ENCODE results near the gene PRDX5. TPM values are rescaled to one million over a fixed set of nuclear protein-coding genes. Genes with fewer than 3 reads are reported as not detected.
A peak's percentile ranks its signal among the peaks of the same experiment; 100 is the strongest.

The PRDX5 gene
- total RNA-seq, 1 donor from 2014 or later, result 229 TPM

DNA sequence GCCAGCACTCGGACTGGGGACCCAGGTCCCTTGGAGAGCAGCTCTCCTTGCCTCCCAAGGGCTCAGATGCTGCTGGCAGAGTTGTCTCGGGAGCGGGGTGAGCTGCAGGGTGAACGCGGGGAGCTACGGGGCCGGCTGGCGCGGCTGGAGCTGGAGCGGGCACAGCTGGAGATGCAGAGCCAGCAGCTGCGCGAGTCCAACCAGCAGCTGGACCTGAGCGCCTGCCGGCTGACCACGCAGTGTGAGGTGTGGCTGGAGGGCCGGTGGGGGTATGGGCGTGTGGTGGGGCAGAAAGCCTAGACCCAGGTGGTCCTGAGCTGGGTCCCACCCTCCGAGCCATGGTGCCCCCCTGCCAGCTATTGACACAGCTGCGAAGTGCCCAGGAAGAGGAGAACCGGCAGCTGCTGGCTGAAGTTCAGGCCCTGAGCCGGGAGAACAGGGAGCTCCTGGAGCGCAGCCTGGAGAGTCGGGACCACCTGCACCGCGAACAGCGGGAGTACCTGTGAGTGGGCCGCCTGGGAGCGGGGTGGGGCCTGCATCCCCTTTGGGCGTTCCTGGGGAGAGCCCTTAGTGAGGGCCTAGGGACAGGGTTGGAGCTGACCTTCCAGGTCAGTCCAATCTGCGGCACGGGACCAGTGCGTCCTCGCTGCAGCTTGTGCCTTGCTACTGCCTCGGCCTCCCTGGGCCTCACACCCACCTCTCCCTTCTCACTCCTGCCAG is 35.2 kb downstream of the PRDX5 start:
- DNase-seq (ENCODE audit: extremely low spot score in 2 of 2), result no peak
- no peak for TF ChIP-seq POLR2A (IDR thresholded peaks at IDR 0.05)
- TF ChIP-seq POLR2AphosphoS5 (IDR thresholded peaks at IDR 0.05; ENCODE audit: insufficient read depth in 1 of 2, low read depth in 1 of 2), result no peak
- TF ChIP-seq, protein P1, sequence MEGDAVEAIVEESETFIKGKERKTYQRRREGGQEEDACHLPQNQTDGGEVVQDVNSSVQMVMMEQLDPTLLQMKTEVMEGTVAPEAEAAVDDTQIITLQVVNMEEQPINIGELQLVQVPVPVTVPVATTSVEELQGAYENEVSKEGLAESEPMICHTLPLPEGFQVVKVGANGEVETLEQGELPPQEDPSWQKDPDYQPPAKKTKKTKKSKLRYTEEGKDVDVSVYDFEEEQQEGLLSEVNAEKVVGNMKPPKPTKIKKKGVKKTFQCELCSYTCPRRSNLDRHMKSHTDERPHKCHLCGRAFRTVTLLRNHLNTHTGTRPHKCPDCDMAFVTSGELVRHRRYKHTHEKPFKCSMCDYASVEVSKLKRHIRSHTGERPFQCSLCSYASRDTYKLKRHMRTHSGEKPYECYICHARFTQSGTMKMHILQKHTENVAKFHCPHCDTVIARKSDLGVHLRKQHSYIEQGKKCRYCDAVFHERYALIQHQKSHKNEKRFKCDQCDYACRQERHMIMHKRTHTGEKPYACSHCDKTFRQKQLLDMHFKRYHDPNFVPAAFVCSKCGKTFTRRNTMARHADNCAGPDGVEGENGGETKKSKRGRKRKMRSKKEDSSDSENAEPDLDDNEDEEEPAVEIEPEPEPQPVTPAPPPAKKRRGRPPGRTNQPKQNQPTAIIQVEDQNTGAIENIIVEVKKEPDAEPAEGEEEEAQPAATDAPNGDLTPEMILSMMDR (IDR thresholded peaks at IDR 0.05), result no peak
- H3K4me3 ChIP-seq, result no peak overlapping the region
- intact Hi-C loops (cut with DNase I), result loop anchor here (5.0 kb wide), 1 partner anchor 36 kb away; the partner anchor contains the start of genes PRDX5 and TRMT112
- no peaks in the 10 kb centered on the region for H3K9me3 ChIP-seq
- no peaks in the 10 kb centered on the region for H3K27me3 ChIP-seq
- H3K4me1 ChIP-seq, result peaks cover 29% of the 10 kb centered on the region
- no peaks in the 10 kb centered on the region for H3K36me3 ChIP-seq
- H3K27ac ChIP-seq, result no peak overlapping the region

DNA sequence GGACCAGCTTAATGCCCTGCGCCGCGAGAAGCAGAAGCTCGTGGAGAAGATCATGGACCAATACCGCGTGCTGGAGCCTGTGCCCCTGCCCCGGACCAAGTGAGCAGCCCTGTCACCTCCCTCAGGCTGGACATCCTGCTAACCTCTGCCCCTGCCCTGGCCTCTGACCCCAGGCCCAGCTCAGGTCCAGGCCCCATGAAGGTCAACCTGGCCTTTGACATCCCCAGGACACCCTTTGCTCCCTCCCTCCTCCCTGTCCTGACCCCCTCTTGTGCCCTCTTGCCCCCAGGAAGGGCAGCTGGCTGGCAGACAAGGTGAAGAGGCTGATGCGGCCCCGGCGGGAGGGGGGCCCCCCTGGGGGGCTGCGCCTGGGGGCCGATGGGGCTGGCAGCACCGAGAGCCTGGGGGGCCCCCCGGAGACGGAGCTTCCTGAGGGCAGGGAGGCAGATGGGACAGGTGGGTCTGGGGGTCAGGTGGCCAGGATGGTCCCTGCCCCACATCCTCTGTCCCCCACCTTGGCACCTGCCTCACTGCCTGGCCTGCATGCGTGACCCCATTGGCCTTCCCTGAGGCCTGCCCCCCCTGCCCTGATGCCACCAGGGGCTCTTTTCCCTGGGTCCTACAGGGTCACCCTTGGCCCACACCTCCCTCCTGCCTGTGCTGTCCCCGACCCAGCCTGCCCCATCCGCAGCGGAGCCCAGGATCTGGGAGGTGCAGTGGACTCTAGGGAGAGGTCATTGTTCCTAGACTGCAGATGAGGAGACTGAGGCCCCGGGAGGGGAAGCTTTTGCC is 36.0 kb downstream of the PRDX5 start:
- intact Hi-C loops (cut with DNase I), result loop anchor here (5.0 kb wide), 1 partner anchor 37 kb away; the partner anchor contains the start of genes PRDX5 and TRMT112
- no peaks in the 10 kb centered on the region for H3K27me3 ChIP-seq
- DNase-seq (ENCODE audit: extremely low spot score in 2 of 2), result no peak
- H3K4me1 ChIP-seq, result peaks cover 27% of the 10 kb centered on the region
- H3K36me3 ChIP-seq, result no peaks in the 10 kb centered on the region
- H3K27ac ChIP-seq, result no peak overlapping the region
- H3K9me3 ChIP-seq, result no peaks in the 10 kb centered on the region
- TF ChIP-seq, protein P1 (IDR thresholded peaks at IDR 0.05), result no peak
- TF ChIP-seq POLR2AphosphoS5 (IDR thresholded peaks at IDR 0.05; ENCODE audit: insufficient read depth in 1 of 2, low read depth in 1 of 2) (no peak), POLR2A (IDR thresholded peaks at IDR 0.05) (no peak)
- no peak overlapping the region for H3K4me3 ChIP-seq

DNA sequence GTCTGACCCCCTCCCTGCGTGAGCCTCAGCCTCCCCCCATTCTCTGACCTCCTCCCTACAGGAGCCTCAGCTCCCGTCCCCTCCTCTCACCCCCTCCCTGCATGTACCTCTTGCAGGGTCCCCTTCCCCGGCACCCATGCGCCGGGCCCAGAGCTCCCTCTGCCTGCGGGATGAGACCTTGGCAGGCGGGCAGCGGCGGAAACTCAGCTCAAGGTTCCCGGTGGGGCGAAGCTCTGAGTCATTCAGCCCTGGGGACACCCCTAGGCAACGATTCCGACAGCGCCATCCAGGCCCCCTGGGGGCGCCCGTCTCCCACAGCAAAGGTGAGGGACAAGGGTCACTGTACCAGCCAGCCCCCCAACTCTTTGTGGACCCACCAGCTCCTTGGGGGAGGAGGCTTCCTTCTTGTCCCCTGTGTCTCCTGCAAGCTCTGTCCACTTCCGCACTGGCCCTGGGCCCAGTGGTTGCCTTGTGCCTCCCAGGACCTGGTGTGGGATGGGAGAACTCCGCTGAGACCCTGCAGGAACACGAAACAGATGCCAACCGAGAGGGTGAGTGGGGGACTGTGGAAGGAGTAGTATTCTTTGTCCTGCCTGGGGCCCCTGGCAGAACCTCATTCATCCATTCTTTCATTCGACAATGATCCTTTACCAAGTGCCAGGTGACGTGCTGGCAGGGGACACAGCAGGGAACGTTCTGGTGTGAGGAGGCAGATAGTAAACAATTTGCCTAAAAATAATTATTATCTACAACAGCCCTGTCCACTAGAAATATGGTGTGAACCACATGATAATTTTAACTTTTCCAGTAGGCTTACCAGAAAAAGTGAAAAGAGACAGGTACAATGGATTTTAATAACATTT is 37.4 kb downstream of the PRDX5 start:
- H3K27me3 ChIP-seq, result no peaks in the 10 kb centered on the region
- H3K4me3 ChIP-seq, result peak overlapping the region; percentile 23 to 25
- intact Hi-C loops (cut with DNase I), result no loop called here
- no peak for DNase-seq (ENCODE audit: extremely low spot score in 2 of 2)
- TF ChIP-seq, protein P1 (IDR thresholded peaks at IDR 0.05), result peak in 2 of 3 experiments; percentile 17 to 46
- TF ChIP-seq POLR2A (IDR thresholded peaks at IDR 0.05) (no peak), POLR2AphosphoS5 (IDR thresholded peaks at IDR 0.05; ENCODE audit: insufficient read depth in 1 of 2, low read depth in 1 of 2) (peak in 1 of 2 donors; percentile 61)
- H3K9me3 ChIP-seq, result no peaks in the 10 kb centered on the region
- no peaks in the 10 kb centered on the region for H3K36me3 ChIP-seq
- H3K27ac ChIP-seq, result no peak overlapping the region
- peaks cover 40% of the 10 kb centered on the region for H3K4me1 ChIP-seq

DNA sequence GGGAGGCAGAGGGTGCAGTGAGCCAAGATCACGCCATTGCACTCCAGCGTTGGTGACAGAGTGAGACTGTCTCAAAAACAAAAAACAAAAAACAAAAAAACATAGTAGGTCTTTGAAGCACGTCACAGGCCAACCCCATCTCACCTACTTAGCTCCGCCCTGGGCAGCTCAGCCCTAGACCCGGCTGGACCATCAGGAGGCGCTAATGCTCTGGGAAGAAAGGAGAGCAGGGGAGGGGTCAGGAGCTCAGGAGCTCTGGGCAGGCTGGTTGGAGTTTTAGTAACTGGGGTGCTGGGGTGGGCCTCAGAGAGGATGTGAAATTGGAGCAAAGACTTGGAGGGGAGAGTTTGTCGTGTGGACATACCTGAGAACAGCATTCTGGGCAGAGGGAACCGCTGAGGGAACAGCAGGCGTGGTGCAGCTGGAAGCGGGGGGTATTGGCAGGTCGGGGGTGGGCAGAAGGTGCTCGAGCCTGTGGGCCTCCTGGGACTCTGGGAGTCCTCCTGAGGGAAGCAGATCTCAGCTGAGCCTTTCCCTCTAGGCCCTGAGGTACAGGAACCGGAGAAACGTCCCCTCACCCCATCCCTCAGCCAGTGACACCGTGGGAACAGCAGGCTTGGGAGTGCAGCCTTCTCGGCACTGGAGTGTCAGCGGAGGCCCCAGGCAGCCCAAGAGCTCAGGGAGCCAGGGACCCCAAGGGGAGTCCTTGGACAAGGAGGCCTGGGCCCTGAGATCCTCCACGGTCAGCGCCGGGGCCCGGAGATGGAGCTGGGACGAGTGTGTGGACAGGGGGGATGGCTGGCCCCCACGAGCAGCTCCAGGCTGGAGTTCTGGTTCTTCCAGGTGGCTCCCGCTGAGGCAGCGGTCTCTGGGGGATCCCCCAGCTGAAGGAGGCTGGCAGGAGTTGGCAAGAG is 38.8 kb downstream of the PRDX5 start:
- Histone ChIP-seq H3K4me3 (no peak overlapping the region), H3K27me3 (no peaks in the 10 kb centered on the region), H3K4me1 (peaks cover 42% of the 10 kb centered on the region), H3K27ac (peak overlapping the region; percentile 91), H3K36me3 (peaks cover 0 to 9% of the 10 kb centered on the region in 2 donors), H3K9me3 (no peaks in the 10 kb centered on the region)
- no peak for DNase-seq (ENCODE audit: extremely low spot score in 2 of 2)
- intact Hi-C loops (cut with DNase I), result no loop called here
- no peak for TF ChIP-seq POLR2AphosphoS5 (IDR thresholded peaks at IDR 0.05; ENCODE audit: insufficient read depth in 1 of 2, low read depth in 1 of 2)
- TF ChIP-seq, protein P1 (IDR thresholded peaks at IDR 0.05), result no peak
- no peak for TF ChIP-seq POLR2A (IDR thresholded peaks at IDR 0.05)
